Medulla oblongata (tissue), 1 donor: ENCODE data around the gene NKIRAS1.
"Not testable (repeated sequence)": the region's sequence is repeated elsewhere in the genome, so short reads cannot be mapped to it uniquely, and the experiment has no call there.

ENCODE experiments used
- DNase-seq: peaks from one replicate; pipeline ENCODE4 v3.0.0-alpha.2; 2015; ENCODE audit errors: extremely low spot score

NKIRAS1 gene

DNA sequence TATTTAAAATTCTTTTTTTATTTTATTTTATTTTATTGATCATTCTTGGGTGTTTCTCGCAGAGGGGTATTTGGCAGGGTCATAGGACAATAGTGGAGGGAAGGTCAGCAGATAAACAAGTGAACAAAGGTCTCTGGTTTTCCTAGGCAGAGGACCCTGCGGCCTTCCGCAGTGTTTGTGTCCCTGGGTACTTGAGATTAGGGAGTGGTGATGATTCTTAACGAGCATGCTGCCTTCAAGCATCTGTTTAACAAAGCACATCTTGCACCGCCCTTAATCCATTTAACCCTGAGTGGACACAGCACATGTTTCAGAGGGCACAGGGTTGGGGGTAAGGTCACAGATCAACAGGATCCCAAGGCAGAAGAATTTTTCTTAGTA is 46.1 kb downstream of the NKIRAS1 start:
- DNase-seq, result not testable (repeated sequence)

- DNase-seq, result no peak
Measured at GRCh38 chr3:23869977-23870662, 46.7 kb downstream of the NKIRAS1 start.

- no peak for DNase-seq
Measured at GRCh38 chr3:23867838-23868237, 49.0 kb downstream of the NKIRAS1 start.

- DNase-seq, result peak; percentile 17
Measured at GRCh38 chr3:23867400-23867799, 49.4 kb downstream of the NKIRAS1 start.

- peak; percentile 88 for DNase-seq
Measured at GRCh38 chr3:23865595-23866396, 51.0 kb downstream of the NKIRAS1 start.

- DNase-seq, result no peak
Measured at GRCh38 chr3:23864931-23865330, 51.9 kb downstream of the NKIRAS1 start.

GRCh38 chr3:23863060-23863459 is 53.7 kb downstream of the NKIRAS1 start:
- DNase-seq, result no peak

- DNase-seq, result no peak
Measured at GRCh38 chr3:23861689-23862088, 55.1 kb downstream of the NKIRAS1 start.

DNA sequence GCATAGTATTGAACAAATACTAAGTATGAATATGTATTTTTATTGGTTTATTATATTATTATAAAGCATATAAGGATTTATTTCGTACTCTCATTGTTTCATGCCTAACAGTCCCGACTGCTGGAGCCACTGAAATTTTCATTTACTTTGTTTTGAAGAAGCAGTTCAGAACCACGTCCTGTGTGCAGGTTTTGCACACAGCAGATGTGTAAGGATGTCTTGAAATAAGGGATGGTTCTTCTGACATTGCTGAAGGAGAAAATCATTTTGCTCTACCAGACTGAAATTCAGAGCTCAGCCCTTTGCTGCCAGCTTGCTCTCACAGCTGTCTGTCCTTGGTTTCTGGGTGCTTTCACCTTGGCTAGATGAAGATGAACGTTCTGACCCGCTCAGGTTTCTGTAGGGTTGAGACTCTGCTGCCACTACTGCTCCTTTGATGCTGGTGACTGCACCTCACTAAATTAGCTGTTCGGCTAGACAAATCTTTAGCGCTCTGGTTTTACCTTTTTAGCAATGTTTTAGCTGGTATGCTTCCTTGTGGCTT is 56.9 kb downstream of the NKIRAS1 start:
- DNase-seq, result no peak

DNA sequence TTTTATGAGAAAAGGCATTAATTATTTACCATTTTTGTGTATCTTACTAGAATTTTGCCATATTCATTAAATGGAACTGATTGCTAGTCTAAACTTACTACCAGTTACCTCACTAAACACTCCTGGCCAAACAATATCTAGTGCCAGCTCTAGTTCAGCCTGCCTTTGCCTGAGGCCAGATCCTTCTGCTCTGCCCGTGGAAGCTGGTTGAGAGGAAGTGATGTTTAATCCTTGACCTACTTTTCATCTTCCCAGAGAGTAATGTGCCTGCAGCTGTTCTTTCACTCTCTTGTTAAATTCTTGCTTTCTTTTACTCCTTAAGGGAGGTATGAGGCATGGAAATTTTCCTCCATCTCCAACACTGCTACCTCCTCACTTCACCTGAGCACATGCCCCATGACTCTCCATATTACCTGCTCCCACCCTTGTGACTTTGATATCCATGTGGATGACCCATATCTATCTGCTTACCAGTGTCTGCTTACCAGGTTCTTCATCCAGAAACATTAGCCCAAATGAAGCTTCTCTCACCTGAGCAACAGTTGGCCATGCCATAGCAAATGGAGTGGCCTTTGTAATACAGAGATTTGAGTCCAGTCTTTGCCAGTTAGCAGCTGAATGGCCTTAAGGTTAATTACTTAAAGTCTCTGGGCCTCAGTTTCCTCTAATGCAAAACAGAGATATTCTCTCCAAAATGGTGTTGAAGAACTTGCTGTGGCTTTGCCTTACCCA is 57.6 kb downstream of the NKIRAS1 start:
- DNase-seq, result peak; percentile 38

GRCh38 chr3:23856286-23856685 is 60.5 kb downstream of the NKIRAS1 start:
- no peak for DNase-seq

DNA sequence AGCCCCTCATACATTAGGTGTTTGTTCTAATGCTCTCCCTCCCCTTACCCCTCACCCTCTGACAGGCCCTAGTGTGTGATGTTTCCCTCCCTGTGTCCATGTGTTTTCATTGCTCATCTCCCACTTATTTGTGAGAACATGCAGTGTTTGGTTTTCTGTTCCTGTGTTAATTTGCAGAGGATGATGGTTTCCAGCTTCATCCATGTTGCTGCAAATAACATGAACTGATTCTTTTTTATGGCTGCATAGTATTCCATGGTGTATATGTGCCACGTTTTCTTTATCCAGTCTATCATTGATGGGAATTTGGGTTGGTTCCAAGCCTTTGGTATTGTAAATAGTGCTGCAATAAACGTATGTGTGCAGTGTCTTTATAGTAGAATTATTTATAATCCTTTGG is 67.3 kb downstream of the NKIRAS1 start:
- DNase-seq, result not testable (repeated sequence)

DNA sequence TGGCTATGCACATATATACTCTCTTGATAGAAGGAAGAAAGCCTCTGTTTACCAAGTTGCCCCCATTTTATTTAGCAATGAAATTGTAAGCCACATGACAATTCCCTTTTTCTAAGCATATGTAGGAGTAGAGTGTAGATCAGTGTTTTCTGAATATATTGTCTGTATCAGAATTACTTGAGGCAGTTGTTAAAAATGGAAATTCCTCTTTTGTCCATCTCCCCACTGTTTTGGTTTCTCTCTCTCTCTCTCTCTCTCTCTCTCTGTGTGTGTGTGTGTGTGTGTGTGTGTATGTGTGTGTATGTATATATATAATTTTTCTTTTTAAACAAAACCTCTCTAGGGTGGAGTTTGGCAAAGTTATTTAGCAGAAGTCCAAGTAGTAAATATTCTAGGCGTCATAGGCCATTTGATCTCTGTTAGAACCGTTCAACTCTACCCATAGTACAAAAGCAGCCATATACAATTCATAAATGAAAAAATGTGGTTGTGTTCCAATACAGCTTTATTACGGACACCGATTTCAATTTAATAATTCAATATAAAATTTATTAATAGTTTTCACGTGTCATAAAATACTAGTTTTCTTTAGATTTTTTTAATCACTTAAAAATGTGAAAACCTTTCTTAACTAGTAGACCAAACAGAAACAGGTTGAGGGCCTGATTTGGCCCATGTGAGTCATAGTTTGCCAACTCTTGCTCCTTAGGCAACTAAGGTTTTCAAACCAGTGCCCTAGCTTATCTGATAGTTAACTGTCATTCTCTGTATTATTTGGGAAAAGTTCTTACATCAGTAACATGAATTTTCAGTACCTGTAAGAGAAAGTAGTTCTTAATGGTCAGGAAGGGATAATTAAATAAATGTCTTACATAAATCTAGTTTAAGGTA is 71.2 kb downstream of the NKIRAS1 start:
- no peak for DNase-seq

GRCh38 chr3:23843869-23844268 is 72.9 kb downstream of the NKIRAS1 start:
- no peak for DNase-seq
